GM12878 (cell line): ENCODE measurements around the gene MTHFD1. TPM values are rescaled to one million over a fixed set of nuclear protein-coding genes. Genes with fewer than 3 reads are reported as not detected.

Experiments
- ATAC-seq: fragments of 200-7000 bp; cut with Tn5 transposase; 3 replicates; pipeline ENCODE4 v1.9.1; 2020; ENCODE audit warnings: mild to moderate bottlenecking, moderate library complexity
- BruUV-seq: library from RNA; stranded (reverse); fragments of 400-500 nt; replicated peaks from 2 replicates; lab custom pipeline; 2021; lab: Mats Ljungman, UMichigan
- CTCF ChIA-PET: fragments of 300-600 bp; sonication (Branson Sonifier 250); formaldehyde crosslinking; extraction: SDS; loops from one replicate; lab custom pipeline; 2021; ENCODE audit warnings: inconsistent platforms; lab: Yijun Ruan, JAX
- POLR2A ChIA-PET: fragments of 350-600 bp; formaldehyde crosslinking; extraction: SDS; loops from one replicate; lab custom pipeline; 2021; ENCODE audit warnings: inconsistent platforms; lab: Charles Lee
- RAD21 ChIA-PET: fragments of 300-600 bp; sonication (Branson Sonifier 250); formaldehyde crosslinking; loops from one replicate; lab custom pipeline; 2023; ENCODE audit warnings: antibody characterized with exemption; ENCODE audit not compliant: unreplicated experiment; lab: Charles Lee
- SMC1A ChIA-PET: fragments of 300-600 bp; sonication (Branson Sonifier 250); formaldehyde crosslinking; loops from one replicate; lab custom pipeline; 2023; ENCODE audit not compliant: unreplicated experiment, uncharacterized antibody; lab: Charles Lee
- DNase-seq: peaks from one replicate; pipeline ENCODE4 v3.0.0-alpha.2; 2011; ENCODE audit warnings: low read depth, low spot score
- FAIRE-seq: peaks from 3 replicates; lab custom pipeline; 2011; peaks lifted over from hg19 to GRCh38; lab: Jason Lieb, UNC
- H2AFZ ChIP-seq: 2 replicates; pipeline ENCODE4 v1.6.0; 2011; ENCODE audit warnings: low read depth, low read length, control low read depth; ENCODE audit not compliant: control insufficient read depth
- H3K27ac ChIP-seq: 2 replicates; pipeline ENCODE4 v1.5.1; 2011; ENCODE audit warnings: control low read depth; ENCODE audit not compliant: control insufficient read depth, insufficient read depth
- H3K27me3 ChIP-seq, 2 experiments: replicated peaks in 1 of 2; 2 replicates each; pipeline versions ENCODE4 v1.6.0 to v1.6.1; 2011; ENCODE audit warnings: low read length in 1 of 2; ENCODE audit not compliant: control insufficient read depth in 2 of 2, insufficient read depth in 2 of 2
- H3K36me3 ChIP-seq, 2 experiments: 2 replicates each; pipeline ENCODE4 v1.5.1; 2011; ENCODE audit warnings: low read length in 1 of 2; ENCODE audit not compliant: control insufficient read depth in 2 of 2, insufficient read depth in 2 of 2
- H3K4me1 ChIP-seq: 2 replicates; pipeline ENCODE4 v1.6.1; 2011; ENCODE audit warnings: mild to moderate bottlenecking, low read length, moderate library complexity, mixed read lengths; ENCODE audit not compliant: control insufficient read depth, insufficient read depth
- H3K4me2 ChIP-seq: 2 replicates; pipeline ENCODE4 v1.6.0; 2011; ENCODE audit warnings: control low read depth; ENCODE audit not compliant: control insufficient read depth, insufficient read depth
- H3K4me3 ChIP-seq: fragments of 200-600 bp; sonication (generic); 2 replicates; pipeline ENCODE4 v1.5.1; 2016
- H3K79me2 ChIP-seq: 2 replicates; pipeline ENCODE4 v1.6.0; 2011; ENCODE audit warnings: low read length; ENCODE audit not compliant: control insufficient read depth, insufficient read depth
- H3K9ac ChIP-seq: 2 replicates; pipeline ENCODE4 v1.8.0; 2011; ENCODE audit warnings: low read length, control low read depth, mixed read lengths; ENCODE audit not compliant: control insufficient read depth, insufficient read depth
- H3K9me3 ChIP-seq: replicated peaks from 3 replicates; pipeline ENCODE4 v1.5.1; 2011; ENCODE audit warnings: mild to moderate bottlenecking, low read length; ENCODE audit not compliant: control insufficient read depth, insufficient read depth
- H4K20me1 ChIP-seq: 2 replicates; pipeline ENCODE4 v1.6.0; 2011; ENCODE audit not compliant: control insufficient read depth, insufficient read depth
- CBX5 ChIP-seq: sonication (generic); IDR thresholded peaks from 2 replicates; pipeline ENCODE4 v1.6.1; 2016; ENCODE audit warnings: low read depth, moderate library complexity, mild to moderate bottlenecking, inconsistent platforms
- IKZF2 ChIP-seq, 2 experiments: fragments of 450-650 bp; IDR thresholded peaks; 2 replicates each; pipeline ENCODE4 v1.6.1; 2017; ENCODE audit warnings: mild to moderate bottlenecking in 2 of 2, moderate library complexity in 2 of 2
- IRF4 ChIP-seq: IDR thresholded peaks from 2 replicates; pipeline ENCODE4 v1.6.1; 2011; ENCODE audit warnings: low read depth, low read length
- MTA2 ChIP-seq: fragments of 450-650 bp; IDR thresholded peaks from 2 replicates; pipeline ENCODE4 v1.6.1; 2016; ENCODE audit warnings: low read depth, mild to moderate bottlenecking, moderate library complexity
- MXI1 ChIP-seq: fragments of 150-350 bp; IDR thresholded peaks from 2 replicates; pipeline ENCODE4 v1.6.1; 2011; ENCODE audit warnings: low read depth, mild to moderate bottlenecking, inconsistent platforms, low read length, improper control_type of control experiment
- NBN ChIP-seq: fragments of 450-650 bp; IDR thresholded peaks from 2 replicates; pipeline ENCODE4 v1.6.1; 2016
- PAX8 ChIP-seq: fragments of 450-650 bp; IDR thresholded peaks from 2 replicates; pipeline ENCODE4 v1.6.1; 2017; ENCODE audit warnings: mild to moderate bottlenecking, moderate library complexity
- TCF3 ChIP-seq: IDR thresholded peaks from 2 replicates; pipeline ENCODE4 v1.6.1; 2012; ENCODE audit warnings: low read depth, mild to moderate bottlenecking, low read length, borderline replicate concordance; ENCODE audit not compliant: insufficient read depth
- WGBS: methylation state at CpG from one replicate; pipeline ENCODE4 v1.1.6; 2016; ENCODE audit warnings: low lambda C conversion rate; ENCODE audit not compliant: insufficient replicate concordance, insufficient coverage; ENCODE audit errors: missing lambda C conversion rate; 5-methylcytosine and 5-hydroxymethylcytosine counted together
- in situ Hi-C: fragments of 300-500 bp; cut with MboI; formaldehyde crosslinking; loops from 9 replicates; pipeline ENCODE4 v1.14.3; 2018; ENCODE audit warnings: mixed read lengths
- intact Hi-C: fragments of 100-400 bp; cut with micrococcal nuclease; formaldehyde crosslinking; loops from one replicate; pipeline ENCODE4 v1.14.2; 2022; ENCODE audit not compliant: unreplicated experiment
- polyA plus RNA-seq, 11 experiments: library from polyadenylated mRNA; depleted of rRNA in 4 of 11; unstranded in 6 of 11; stranded (reverse) in 5 of 11; fragments of >200 nt; fragmentation: Nextera tagmentation in 4 of 11; fragmentation: Illumina TruSeq in 1 of 11; extraction: Ambion mirVana in 4 of 11; extraction: Trizol in 1 of 11; gene quantifications; 1 replicate in 1 of 11; 2 replicates in 10 of 11; pipeline versions ENCODE4 v1.2.1 to v1.2.3, GENCODE V29; 2011 to 2016; ENCODE audit warnings: inconsistent platforms in 2 of 11, missing spikeins in 2 of 11, low read depth in 1 of 11
- total RNA-seq, 4 experiments: library from RNA; depleted of rRNA in 3 of 4; stranded (reverse); fragments of >200 nt in 3 of 4; fragmentation: Illumina TruSeq in 1 of 4; extraction: Trizol in 1 of 4; gene quantifications; 2 replicates each; pipeline versions ENCODE4 v1.2.1 to v1.2.3, GENCODE V29; 2013 to 2021
- TF ChIP-seq, protein P1 (sequence below): fragments of 450-650 bp; IDR thresholded peaks from 2 replicates; pipeline ENCODE4 v1.6.1; 2017; ENCODE audit warnings: mild to moderate bottlenecking, low read depth, inconsistent platforms; ENCODE audit not compliant: poor library complexity, severe bottlenecking

The MTHFD1 gene
- total and polyA plus RNA-seq, 10 of the 15 experiments (the other 5 are each of a cell fraction or from before 2014, with no cell fraction given): 99.3 to 310 (median 173) TPM

DNA sequence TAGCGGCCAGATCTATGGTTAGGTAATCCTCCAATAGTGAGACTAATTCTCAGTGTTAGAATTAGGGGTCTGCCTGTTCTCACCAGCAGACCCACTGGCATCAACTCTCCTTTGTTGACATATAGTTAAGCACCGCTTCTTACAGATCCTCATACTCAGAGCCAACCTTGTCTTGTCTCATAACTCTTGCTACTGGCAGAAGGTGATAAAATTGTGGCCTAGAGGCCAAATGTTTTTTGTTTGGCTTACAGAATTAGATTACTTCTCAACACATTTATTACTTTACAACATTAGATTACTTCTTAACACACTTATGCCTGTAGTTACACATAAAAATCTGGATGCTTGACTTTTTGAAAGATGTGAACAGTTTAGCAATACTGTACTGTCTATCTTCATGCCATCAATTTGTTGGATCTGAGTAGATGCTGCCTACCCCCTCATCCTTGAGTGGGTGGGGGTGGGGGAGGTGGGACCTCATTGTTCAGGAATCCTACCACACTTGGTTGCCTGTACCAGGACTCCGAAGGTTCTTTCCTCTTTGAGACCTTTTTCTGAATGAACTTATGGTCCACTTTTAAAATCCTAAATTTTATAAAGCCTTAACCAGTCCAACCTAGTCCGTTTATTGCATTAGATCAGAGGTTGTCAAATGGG is 7.0 kb downstream of the MTHFD1 start:
- ChIA-PET POLR2A (no interaction called here), CTCF (interaction anchor here (1.0 to 3.7 kb wide), 6 partner anchors 9 to 83 kb away, joined by 3 to 31 read pairs (median 6); no protein-coding TSS in a partner anchor)
- H3K27me3 ChIP-seq: no peaks in the 10 kb centered on the region
- H2AFZ ChIP-seq: no peak overlapping the region
- WGBS: 83% methylated on average over 4 of the region's 4 CpGs
- no peak overlapping the region for H3K4me3 ChIP-seq
- H3K36me3 ChIP-seq: peaks cover 0 to 3% of the 10 kb centered on the region in 2 experiments; a peak in 2 of 4 replicates
- peaks cover 83% of the 10 kb centered on the region for H3K79me2 ChIP-seq
- TF ChIP-seq CBX5: no peak
- TF ChIP-seq IKZF2 (IDR thresholded peaks at IDR 0.05): no peak
- TF ChIP-seq NBN: no peak
- TF ChIP-seq, all 136 proteins: peak for 0
- peaks cover 6% of the 10 kb centered on the region for H3K4me1 ChIP-seq
- DNase-seq (no peak), ATAC-seq (peak; percentile 39), FAIRE-seq (no peak)
- in situ Hi-C loops: no loop called here
- no peaks in the 10 kb centered on the region for H4K20me1 ChIP-seq
- RAD21 ChIA-PET: interaction anchor here (1.0 to 1.1 kb wide), 3 partner anchors 29 to 241 kb away, joined by 3 read pairs; no protein-coding TSS in a partner anchor
- H3K4me2 ChIP-seq: peak overlapping the region; percentile 20; the same call in 1 of the 2 replicates
- no peaks in the 10 kb centered on the region for H3K9me3 ChIP-seq
- no TSS peak for BruUV-seq
- H3K27ac ChIP-seq: no peak overlapping the region
- intact Hi-C loops: no loop called here
- SMC1A ChIA-PET: interaction anchor here (1.8 to 3.6 kb wide), 3 partner anchors 10 to 79 kb away, joined by 6 to 21 read pairs (median 8); no protein-coding TSS in a partner anchor
- no peak overlapping the region for H3K9ac ChIP-seq

DNA sequence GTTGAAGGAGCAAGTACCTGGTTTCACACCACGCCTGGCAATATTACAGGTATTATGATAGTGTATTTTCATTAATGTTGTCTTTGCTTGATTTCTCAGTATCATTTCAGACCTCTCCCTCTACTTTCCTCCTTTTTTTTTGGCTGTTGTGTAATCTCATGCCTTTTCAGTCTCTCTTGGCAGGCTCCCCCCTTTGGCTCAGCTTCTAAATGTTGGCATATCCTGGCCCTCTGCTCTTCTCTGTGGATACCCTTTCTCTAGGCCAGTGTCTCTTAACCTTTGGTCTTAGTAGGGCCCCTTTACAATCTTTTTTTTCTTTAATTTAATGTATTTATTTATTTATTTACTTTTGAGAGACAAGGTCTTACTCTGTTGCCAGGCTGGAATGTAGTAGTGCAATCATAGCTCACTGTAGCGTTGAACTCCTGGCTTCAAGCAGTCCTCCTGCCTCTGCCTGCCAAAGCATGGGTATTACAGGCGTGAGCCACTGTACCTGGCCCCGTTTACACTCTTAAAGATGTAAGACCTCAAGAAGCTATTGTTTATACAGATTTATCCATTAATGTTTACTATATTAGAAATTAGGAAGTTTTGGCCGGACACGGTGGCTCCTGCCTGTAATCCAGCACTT is 12.8 kb downstream of the MTHFD1 start:
- in situ Hi-C loops (no loop called here), intact Hi-C loops (no loop called here)
- ChIA-PET CTCF (interaction anchor here (0.7 to 4.7 kb wide), 5 partner anchors 8 to 84 kb away, joined by 3 to 25 read pairs (median 5); no protein-coding TSS in a partner anchor), SMC1A (interaction anchor here (0.5 to 2.8 kb wide), 8 partner anchors 9 to 153 kb away, joined by 3 to 11 read pairs (median 5); no protein-coding TSS in a partner anchor), POLR2A (interaction anchor here (0.6 to 1.7 kb wide), 3 partner anchors 9 to 13 kb away, joined by 6 to 11 read pairs (median 6); partner anchors contain the start of gene MTHFD1), RAD21 (interaction anchor here (1.5 to 2.3 kb wide), 2 partner anchors 13 to 65 kb away, joined by 5 to 6 read pairs; partner anchors contain the start of gene MTHFD1)
- Histone ChIP-seq H3K79me2 (peaks cover 43% of the 10 kb centered on the region), H3K9me3 (no peaks in the 10 kb centered on the region), H3K27me3 (no peaks in the 10 kb centered on the region), H3K4me1 (no peaks in the 10 kb centered on the region), H4K20me1 (no peaks in the 10 kb centered on the region)
- no peak for DNase-seq
- no peak for ATAC-seq
- TF ChIP-seq MXI1 (no peak), PAX8 (no peak), IRF4 (no peak), MTA2 (no peak), TCF3 (no peak)
- TF ChIP-seq, protein P1, sequence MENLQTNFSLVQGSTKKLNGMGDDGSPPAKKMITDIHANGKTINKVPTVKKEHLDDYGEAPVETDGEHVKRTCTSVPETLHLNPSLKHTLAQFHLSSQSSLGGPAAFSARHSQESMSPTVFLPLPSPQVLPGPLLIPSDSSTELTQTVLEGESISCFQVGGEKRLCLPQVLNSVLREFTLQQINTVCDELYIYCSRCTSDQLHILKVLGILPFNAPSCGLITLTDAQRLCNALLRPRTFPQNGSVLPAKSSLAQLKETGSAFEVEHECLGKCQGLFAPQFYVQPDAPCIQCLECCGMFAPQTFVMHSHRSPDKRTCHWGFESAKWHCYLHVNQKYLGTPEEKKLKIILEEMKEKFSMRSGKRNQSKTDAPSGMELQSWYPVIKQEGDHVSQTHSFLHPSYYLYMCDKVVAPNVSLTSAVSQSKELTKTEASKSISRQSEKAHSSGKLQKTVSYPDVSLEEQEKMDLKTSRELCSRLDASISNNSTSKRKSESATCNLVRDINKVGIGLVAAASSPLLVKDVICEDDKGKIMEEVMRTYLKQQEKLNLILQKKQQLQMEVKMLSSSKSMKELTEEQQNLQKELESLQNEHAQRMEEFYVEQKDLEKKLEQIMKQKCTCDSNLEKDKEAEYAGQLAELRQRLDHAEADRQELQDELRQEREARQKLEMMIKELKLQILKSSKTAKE: no peak
- TF ChIP-seq, all 136 proteins: peak for 0
- H3K4me2 ChIP-seq: no peak overlapping the region
- H3K9ac ChIP-seq: no peak overlapping the region
- 63% methylated on average over 6 of the region's 6 CpGs for WGBS
- no peak overlapping the region for H3K4me3 ChIP-seq
- H2AFZ ChIP-seq: no peak overlapping the region
- FAIRE-seq: no peak
- BruUV-seq: no TSS peak
- H3K27ac ChIP-seq: no peak overlapping the region
- peaks cover 3 to 17% of the 10 kb centered on the region in 2 experiments for H3K36me3 ChIP-seq
